LNCAP (cell line): ENCODE results near the gene ERF.

ENCODE experiments used
- TF ChIP-seq, protein P1 (sequence below): fragments of 450-650 bp; IDR thresholded peaks from 2 replicates; pipeline ENCODE4 v1.5.1; 2017; ENCODE audit warnings: mild to moderate bottlenecking

ERF gene

DNA sequence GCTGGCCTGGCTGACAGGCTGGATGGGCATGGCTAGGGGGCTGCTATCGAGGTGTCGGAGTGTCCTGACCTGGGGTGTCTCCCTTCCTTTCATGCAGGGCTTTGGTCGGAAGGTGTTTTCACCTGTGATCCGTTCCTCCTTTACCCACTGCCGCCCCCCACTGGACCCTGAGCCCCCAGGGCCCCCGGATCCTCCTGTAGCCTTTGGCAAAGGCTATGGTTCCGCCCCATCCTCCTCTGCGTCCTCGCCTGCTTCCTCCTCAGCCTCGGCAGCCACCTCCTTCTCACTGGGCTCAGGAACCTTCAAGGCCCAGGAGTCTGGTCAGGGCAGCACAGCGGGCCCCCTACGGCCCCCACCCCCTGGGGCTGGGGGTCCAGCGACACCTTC is 35.2 kb upstream of the ERF start:
- TF ChIP-seq, protein P1, sequence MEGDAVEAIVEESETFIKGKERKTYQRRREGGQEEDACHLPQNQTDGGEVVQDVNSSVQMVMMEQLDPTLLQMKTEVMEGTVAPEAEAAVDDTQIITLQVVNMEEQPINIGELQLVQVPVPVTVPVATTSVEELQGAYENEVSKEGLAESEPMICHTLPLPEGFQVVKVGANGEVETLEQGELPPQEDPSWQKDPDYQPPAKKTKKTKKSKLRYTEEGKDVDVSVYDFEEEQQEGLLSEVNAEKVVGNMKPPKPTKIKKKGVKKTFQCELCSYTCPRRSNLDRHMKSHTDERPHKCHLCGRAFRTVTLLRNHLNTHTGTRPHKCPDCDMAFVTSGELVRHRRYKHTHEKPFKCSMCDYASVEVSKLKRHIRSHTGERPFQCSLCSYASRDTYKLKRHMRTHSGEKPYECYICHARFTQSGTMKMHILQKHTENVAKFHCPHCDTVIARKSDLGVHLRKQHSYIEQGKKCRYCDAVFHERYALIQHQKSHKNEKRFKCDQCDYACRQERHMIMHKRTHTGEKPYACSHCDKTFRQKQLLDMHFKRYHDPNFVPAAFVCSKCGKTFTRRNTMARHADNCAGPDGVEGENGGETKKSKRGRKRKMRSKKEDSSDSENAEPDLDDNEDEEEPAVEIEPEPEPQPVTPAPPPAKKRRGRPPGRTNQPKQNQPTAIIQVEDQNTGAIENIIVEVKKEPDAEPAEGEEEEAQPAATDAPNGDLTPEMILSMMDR: no peak

DNA sequence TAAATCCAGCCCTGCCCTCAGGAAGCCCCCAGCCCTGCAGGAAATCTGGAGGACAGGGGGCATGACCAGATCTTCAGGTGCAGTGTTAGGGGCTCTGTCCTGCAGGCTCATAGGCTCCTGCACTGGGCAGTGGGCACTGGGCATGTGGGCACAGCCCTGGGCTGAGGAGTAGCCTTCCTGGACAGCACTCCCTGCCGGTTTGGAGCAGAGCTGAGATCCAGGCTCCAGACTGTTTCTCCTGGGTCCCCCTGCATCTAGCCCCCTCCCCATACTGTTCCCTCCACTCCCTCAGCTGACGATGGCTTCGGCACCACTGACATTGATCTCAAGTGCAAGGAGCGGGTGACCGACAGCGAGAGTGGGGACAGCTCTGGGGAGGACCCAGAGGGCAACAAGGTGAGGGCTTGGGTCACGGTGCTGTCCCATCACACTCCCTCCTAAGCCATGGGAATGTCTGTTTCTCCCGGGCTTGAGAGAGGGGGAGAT is 34.7 kb upstream of the ERF start:
- TF ChIP-seq, protein P1: no peak

DNA sequence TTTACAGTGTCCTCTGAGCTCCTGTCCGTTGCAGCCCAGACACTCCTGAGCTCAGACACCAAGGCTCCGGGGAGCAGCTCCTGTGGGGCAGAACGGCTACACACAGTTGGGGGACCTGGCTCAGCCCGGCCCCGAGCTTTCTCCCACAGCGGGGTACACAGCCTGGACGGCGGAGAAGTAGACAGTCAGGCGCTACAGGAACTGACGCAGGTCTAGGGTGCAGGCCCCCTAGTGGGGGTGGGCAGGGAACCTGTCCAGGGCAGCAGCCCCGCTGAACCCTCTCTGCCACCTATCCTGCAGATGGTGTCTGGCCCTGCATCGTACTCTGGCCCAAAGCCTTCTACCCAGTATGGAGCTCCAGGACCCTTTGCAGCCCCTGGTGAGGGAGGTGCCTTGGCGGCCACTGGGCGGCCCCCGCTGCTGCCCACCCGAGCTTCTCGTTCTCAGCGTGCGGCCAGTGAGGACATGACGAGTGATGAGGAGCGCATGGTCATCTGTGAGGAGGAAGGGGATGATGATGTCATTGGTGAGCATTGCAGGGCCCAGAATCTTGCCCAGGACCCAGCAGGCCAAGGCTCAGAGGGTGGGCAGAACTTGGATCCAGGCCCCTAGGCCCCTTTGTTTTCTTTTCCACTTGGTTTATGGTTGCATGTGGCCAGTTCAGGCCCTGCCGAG is 34.1 kb upstream of the ERF start:
- TF ChIP-seq, protein P1: no peak

DNA sequence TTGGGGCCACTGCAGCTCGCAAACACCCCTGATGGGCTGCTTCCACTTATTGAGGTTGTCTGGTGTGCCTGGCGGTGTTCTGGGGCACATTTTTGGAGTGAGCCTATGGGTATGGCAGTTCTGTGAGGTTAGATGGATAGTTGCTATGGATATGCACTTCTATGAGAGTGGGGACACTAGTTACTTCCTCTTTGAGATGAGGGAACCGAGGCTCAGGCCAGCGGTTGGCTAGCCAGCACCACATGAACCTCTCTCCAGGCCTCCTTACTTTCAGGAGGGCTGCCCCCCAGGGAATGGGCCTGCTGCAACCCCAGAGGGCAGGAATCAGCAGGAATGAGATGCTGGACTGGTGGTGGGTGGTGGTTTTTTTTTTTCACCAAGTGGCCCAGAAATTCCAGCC is 33.5 kb upstream of the ERF start:
- TF ChIP-seq, protein P1: no peak

DNA sequence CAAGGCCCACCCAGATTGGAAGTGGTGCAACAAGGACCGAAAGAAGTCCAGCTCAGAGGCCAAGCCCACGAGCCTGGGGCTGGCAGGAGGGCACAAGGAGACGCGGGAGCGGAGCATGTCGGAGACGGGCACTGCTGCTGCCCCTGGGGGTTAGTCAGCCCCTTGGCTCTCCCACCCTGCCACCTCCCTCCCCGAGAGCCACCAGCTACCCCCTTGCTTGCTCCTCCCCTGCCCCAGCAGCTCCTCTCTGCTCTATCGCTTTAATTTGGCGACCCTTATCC is 32.8 kb upstream of the ERF start:
- TF ChIP-seq, protein P1: no peak

DNA sequence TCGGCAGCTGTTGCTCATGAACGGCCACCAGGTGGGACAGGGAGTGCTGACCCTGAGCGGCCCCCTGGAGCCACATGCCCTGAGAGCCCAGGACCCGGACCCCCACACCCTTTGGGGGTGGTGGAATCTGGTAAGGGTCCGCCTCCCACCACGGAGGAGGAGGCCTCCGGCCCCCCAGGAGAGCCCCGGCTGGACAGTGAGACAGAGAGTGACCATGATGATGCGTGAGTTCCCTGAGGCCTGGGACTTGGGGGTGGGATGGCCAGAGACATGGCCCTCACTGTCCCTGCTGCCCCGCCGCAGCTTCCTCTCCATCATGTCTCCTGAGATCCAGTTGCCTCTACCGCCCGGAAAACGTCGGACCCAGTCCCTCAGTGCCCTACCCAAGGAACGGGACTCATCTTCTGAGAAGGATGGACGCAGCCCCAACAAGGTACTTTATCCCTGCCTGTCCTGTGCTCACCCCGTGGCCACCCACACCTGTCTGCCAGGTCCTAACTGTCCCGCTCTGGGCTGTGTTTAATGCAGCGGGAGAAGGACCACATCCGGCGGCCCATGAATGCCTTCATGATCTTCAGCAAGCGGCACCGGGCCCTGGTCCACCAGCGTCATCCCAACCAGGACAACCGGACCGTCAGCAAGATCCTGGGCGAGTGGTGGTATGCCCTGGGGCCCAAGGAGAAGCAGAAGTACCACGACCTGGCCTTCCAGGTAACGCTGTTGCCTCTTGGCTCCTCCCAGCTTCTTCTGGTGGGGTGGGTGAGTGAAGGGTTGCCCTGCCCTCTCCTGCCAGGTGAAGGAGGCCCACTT is 32.3 kb upstream of the ERF start:
- TF ChIP-seq, protein P1: no peak

DNA sequence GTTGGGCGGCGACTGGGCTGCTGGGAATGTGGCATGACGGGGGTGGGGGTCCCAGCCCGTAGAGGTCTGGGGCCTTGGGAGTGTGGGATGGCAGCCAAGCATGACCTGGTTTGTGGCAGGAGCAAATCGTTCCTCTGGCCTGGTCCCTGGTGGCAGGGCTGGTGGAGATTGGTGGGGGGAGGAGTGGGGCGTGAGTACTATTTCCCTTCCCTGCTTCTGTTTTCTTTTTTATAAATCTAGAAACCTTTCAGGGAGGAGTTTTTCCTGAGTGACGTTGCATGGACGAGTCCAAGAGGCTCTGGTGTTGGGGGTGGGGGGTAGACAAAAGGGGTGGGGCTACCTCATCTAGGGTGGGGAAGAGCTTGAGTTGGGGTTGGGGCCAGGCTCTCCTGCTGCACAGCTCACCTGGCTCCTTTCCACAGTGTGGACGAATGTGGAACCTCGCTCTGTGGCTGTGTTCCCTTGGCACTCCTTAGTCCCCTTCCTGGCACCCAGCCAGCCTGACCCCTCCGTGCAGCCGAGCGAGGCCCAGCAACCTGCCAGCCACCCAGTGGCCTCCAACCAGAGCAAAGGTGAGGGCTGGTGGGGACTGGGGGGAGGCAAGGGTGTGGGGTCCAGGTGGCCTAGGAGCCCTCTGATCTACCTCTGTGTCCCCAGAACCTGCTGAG is 31.6 kb upstream of the ERF start:
- TF ChIP-seq, protein P1: no peak
